Forelimb muscle (tissue), 1 donor: ENCODE data around the gene CASZ1. TPM values are rescaled to one million over a fixed set of nuclear protein-coding genes. Genes with fewer than 3 reads are reported as not detected.

Source experiments
- DNase-seq: peaks from one replicate; pipeline ENCODE4 v3.0.0-alpha.2; 2013; ENCODE audit warnings: low read depth
- polyA plus RNA-seq: library from polyadenylated mRNA; unstranded; fragments of 120-200 nt; gene quantifications from one replicate; pipeline ENCODE4 v1.2.1, GENCODE V29; 2013; ENCODE audit not compliant: insufficient read length

Gene CASZ1
- polyA plus RNA-seq, 1 donor: 59.0 TPM

GRCh38 chr1:10824821-10825540 is 28.5 kb upstream of the CASZ1 start:
- no peak for DNase-seq

- DNase-seq: no peak
Observed at GRCh38 chr1:10823000-10823401, 26.6 kb upstream of the CASZ1 start.

- DNase-seq: no peak
Observed at GRCh38 chr1:10821388-10821787, 24.9 kb upstream of the CASZ1 start.

- DNase-seq: no peak
Observed at GRCh38 chr1:10820422-10820821, 24.0 kb upstream of the CASZ1 start.

GRCh38 chr1:10819198-10819901 is 22.9 kb upstream of the CASZ1 start:
- DNase-seq: no peak

GRCh38 chr1:10818262-10819197 is 22.1 kb upstream of the CASZ1 start:
- DNase-seq: no peak

GRCh38 chr1:10816743-10817369 is 20.4 kb upstream of the CASZ1 start:
- DNase-seq: no peak

- no peak for DNase-seq
Observed at GRCh38 chr1:10816233-10816632, 19.8 kb upstream of the CASZ1 start.

- DNase-seq: no peak
Observed at GRCh38 chr1:10815858-10816195, 19.4 kb upstream of the CASZ1 start.

GRCh38 chr1:10814976-10815857 is 18.8 kb upstream of the CASZ1 start:
- DNase-seq: no peak

- DNase-seq: no peak
Observed at GRCh38 chr1:10814312-10814711, 17.9 kb upstream of the CASZ1 start.

- no peak for DNase-seq
Observed at GRCh38 chr1:10813799-10814198, 17.4 kb upstream of the CASZ1 start.

GRCh38 chr1:10812387-10812915 is 16.0 kb upstream of the CASZ1 start:
- DNase-seq: no peak

GRCh38 chr1:10808441-10808840 is 12.0 kb upstream of the CASZ1 start:
- no peak for DNase-seq

GRCh38 chr1:10806966-10807365 is 10.5 kb upstream of the CASZ1 start:
- DNase-seq: no peak

GRCh38 chr1:10803971-10804820 is 7.8 kb upstream of the CASZ1 start:
- no peak for DNase-seq

- DNase-seq: no peak
Observed at GRCh38 chr1:10802944-10803715, 6.7 kb upstream of the CASZ1 start.

GRCh38 chr1:10800778-10801177 is 4.3 kb upstream of the CASZ1 start:
- DNase-seq: no peak

GRCh38 chr1:10799726-10800125 is 3.3 kb upstream of the CASZ1 start:
- DNase-seq: no peak
